ENCODE measurements around the gene SHROOM3. TPM values are rescaled to one million over a fixed set of nuclear protein-coding genes. Genes with fewer than 3 reads are reported as not detected.

The SHROOM3 gene
- total and polyA plus RNA-seq, 2 of the 13 experiments (the other 11 are each of a cell fraction or from before 2014, with no cell fraction given): 0.01 TPM; not detected in 1

- TF ChIP-seq MEIS2 (CRISPR knock-in tag; IDR thresholded peaks at IDR 0.05): 0 out of 2 replicates have a peak, but pooled peaks have one; percentile 52
- no peak for TF ChIP-seq ZNF451 (CRISPR knock-in tag; IDR thresholded peaks at IDR 0.05)
- TF ChIP-seq DZIP1 (CRISPR knock-in tag; IDR thresholded peaks at IDR 0.05): no peak
- no peak for TF ChIP-seq ZNF883 (CRISPR knock-in tag; IDR thresholded peaks at IDR 0.05; ENCODE audit: not compliant biosample characterization)
- no peak for TF ChIP-seq ZNF484 (CRISPR knock-in tag; IDR thresholded peaks at IDR 0.05; ENCODE audit: borderline replicate concordance, low read depth)
- TF ChIP-seq CREM (IDR thresholded peaks at IDR 0.05): no peak
- no peak for TF ChIP-seq CREM (CRISPR knock-in tag; IDR thresholded peaks at IDR 0.05)
- peak; percentile 97 for TF ChIP-seq THRA (CRISPR knock-in tag; IDR thresholded peaks at IDR 0.05; ENCODE audit: borderline replicate concordance)
- TF ChIP-seq ZBTB21 (CRISPR knock-in tag; IDR thresholded peaks at IDR 0.05): no peak
- TF ChIP-seq ZNF879 (CRISPR knock-in tag; IDR thresholded peaks at IDR 0.05): no peak
- TF ChIP-seq ZNF496 (CRISPR knock-in tag; IDR thresholded peaks at IDR 0.05; ENCODE audit: insufficient replicate concordance): no peak
- TF ChIP-seq SMARCE1 (IDR thresholded peaks at IDR 0.05; ENCODE audit: borderline replicate concordance): no peak
- no peak for TF ChIP-seq REXO4 (CRISPR knock-in tag; IDR thresholded peaks at IDR 0.05; ENCODE audit: borderline replicate concordance)
- TF ChIP-seq ATF3 (CRISPR knock-in tag; IDR thresholded peaks at IDR 0.05): peak; percentile 62; the same call in 1 of the 2 replicates
- TF ChIP-seq POLR2AphosphoS5 (IDR thresholded peaks at IDR 0.05; ENCODE audit: low read depth, low read length): no peak
- TF ChIP-seq ARNT2 (CRISPR knock-in tag; IDR thresholded peaks at IDR 0.05; ENCODE audit: low read depth): no peak
- TF ChIP-seq, protein P1, sequence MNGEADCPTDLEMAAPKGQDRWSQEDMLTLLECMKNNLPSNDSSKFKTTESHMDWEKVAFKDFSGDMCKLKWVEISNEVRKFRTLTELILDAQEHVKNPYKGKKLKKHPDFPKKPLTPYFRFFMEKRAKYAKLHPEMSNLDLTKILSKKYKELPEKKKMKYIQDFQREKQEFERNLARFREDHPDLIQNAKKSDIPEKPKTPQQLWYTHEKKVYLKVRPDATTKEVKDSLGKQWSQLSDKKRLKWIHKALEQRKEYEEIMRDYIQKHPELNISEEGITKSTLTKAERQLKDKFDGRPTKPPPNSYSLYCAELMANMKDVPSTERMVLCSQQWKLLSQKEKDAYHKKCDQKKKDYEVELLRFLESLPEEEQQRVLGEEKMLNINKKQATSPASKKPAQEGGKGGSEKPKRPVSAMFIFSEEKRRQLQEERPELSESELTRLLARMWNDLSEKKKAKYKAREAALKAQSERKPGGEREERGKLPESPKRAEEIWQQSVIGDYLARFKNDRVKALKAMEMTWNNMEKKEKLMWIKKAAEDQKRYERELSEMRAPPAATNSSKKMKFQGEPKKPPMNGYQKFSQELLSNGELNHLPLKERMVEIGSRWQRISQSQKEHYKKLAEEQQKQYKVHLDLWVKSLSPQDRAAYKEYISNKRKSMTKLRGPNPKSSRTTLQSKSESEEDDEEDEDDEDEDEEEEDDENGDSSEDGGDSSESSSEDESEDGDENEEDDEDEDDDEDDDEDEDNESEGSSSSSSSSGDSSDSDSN (CRISPR knock-in tag; IDR thresholded peaks at IDR 0.05): 0 out of 2 replicates have a peak, but pooled peaks have one; percentile 29
- TF ChIP-seq ZNF24 (IDR thresholded peaks at IDR 0.05): no peak
- peak; percentile 36; the same call in 1 of the 2 replicates for TF ChIP-seq ZNF331 (CRISPR knock-in tag; IDR thresholded peaks at IDR 0.05)
- no peak for TF ChIP-seq NFATC3 (CRISPR knock-in tag; IDR thresholded peaks at IDR 0.05)
- TF ChIP-seq HNRNPUL1 (IDR thresholded peaks at IDR 0.05; ENCODE audit: low read depth, low read length): no peak
- no peak for TF ChIP-seq ZNF549 (CRISPR knock-in tag; IDR thresholded peaks at IDR 0.05)
These were observed 374.7 kb downstream of the SHROOM3 start (continued) for GRCh38 chr4:76809594-76810305.

All from HepG2 (cell line).